Inferior parietal cortex (tissue), 1 donor: ENCODE measurements around the gene SLC25A47.
"Not testable (repeated sequence)": the region's sequence is repeated elsewhere in the genome, so short reads cannot be mapped to it uniquely, and the experiment has no call there.

ENCODE experiments used
- DNase-seq: peaks from one replicate; pipeline ENCODE4 v3.0.0-alpha.2; 2016; ENCODE audit errors: extremely low spot score

The SLC25A47 gene

GRCh38 chr14:100325231-100325632 is 2.1 kb downstream of the SLC25A47 start:
- no peak for DNase-seq

- no peak for DNase-seq
Measured at GRCh38 chr14:100325958-100326357, 2.8 kb downstream of the SLC25A47 start.

GRCh38 chr14:100327128-100327527 is 4.0 kb downstream of the SLC25A47 start:
- no peak for DNase-seq

GRCh38 chr14:100328495-100329163 is 5.5 kb downstream of the SLC25A47 start:
- no peak for DNase-seq

GRCh38 chr14:100329233-100330006 is 6.3 kb downstream of the SLC25A47 start:
- DNase-seq = no peak

GRCh38 chr14:100330007-100330344 is 6.8 kb downstream of the SLC25A47 start:
- DNase-seq = no peak

GRCh38 chr14:100330388-100330931 is 7.3 kb downstream of the SLC25A47 start:
- DNase-seq = no peak

- no peak for DNase-seq
Measured at GRCh38 chr14:100332071-100332639, 9.0 kb downstream of the SLC25A47 start.

GRCh38 chr14:100332797-100333196 is 9.7 kb downstream of the SLC25A47 start:
- no peak for DNase-seq

GRCh38 chr14:100333311-100333710 is 10.2 kb downstream of the SLC25A47 start:
- DNase-seq = no peak

- DNase-seq = no peak
Measured at GRCh38 chr14:100333827-100334226, 10.7 kb downstream of the SLC25A47 start.

- DNase-seq = no peak
Measured at GRCh38 chr14:100334904-100335303, 11.8 kb downstream of the SLC25A47 start.

- DNase-seq = no peak
Measured at GRCh38 chr14:100336618-100337530, 13.7 kb downstream of the SLC25A47 start.

GRCh38 chr14:100339766-100340422 is 16.8 kb downstream of the SLC25A47 start:
- no peak for DNase-seq

GRCh38 chr14:100340423-100340813 is 17.3 kb downstream of the SLC25A47 start:
- DNase-seq = no peak

- peak; percentile 6 for DNase-seq
Measured at GRCh38 chr14:100341301-100342031, 18.3 kb downstream of the SLC25A47 start.

GRCh38 chr14:100342195-100342594 is 19.1 kb downstream of the SLC25A47 start:
- no peak for DNase-seq

- DNase-seq = not testable (repeated sequence)
Measured at GRCh38 chr14:100342826-100343225, 19.7 kb downstream of the SLC25A47 start.

- not testable (repeated sequence) for DNase-seq
Measured at GRCh38 chr14:100344657-100345056, 21.5 kb downstream of the SLC25A47 start.

GRCh38 chr14:100345711-100346110 is 22.6 kb downstream of the SLC25A47 start:
- no peak for DNase-seq
